SK-N-SH treated with all-trans-retinoic acid at 6 μM for 48 hours (cell line): Measurements from ENCODE around the gene TBC1D2.
A peak's percentile ranks its signal among the peaks of the same experiment; 100 is the strongest.

ENCODE experiments used
- ATAC-seq: fragments of 200-7000 bp; cut with Tn5 transposase; 3 replicates; pipeline ENCODE4 v1.9.1; 2020; ENCODE audit warnings: mild to moderate bottlenecking, moderate library complexity
- ARNTL ChIP-seq: fragments of 450-650 bp; formaldehyde crosslinking; IDR thresholded peaks from 2 replicates; pipeline ENCODE4 v1.5.0; 2020; ENCODE audit warnings: low read depth, mild to moderate bottlenecking, moderate library complexity, borderline replicate concordance
- BACH2 ChIP-seq: fragments of 250-450 bp; sonication (Bioruptor Pico); IDR thresholded peaks from 2 replicates; pipeline ENCODE4 v1.9.0; 2021; ENCODE audit warnings: mild to moderate bottlenecking, borderline replicate concordance
- CREB5 ChIP-seq: fragments of 250-450 bp; sonication (Bioruptor Pico); IDR thresholded peaks from 2 replicates; pipeline ENCODE4 v1.5.1; 2020; ENCODE audit warnings: low read depth, mild to moderate bottlenecking, moderate library complexity
- CSDC2 ChIP-seq: fragments of 250-450 bp; sonication (Bioruptor Pico); IDR thresholded peaks from 2 replicates; pipeline ENCODE4 v1.5.0; 2020; ENCODE audit warnings: mild to moderate bottlenecking, moderate library complexity
- CSRNP3 ChIP-seq: fragments of 250-450 bp; sonication (Bioruptor Pico); IDR thresholded peaks from 2 replicates; pipeline ENCODE4 v1.5.1; 2021; ENCODE audit warnings: mild to moderate bottlenecking, moderate library complexity
- ESRRG ChIP-seq: fragments of 250-450 bp; sonication (Bioruptor Pico); IDR thresholded peaks from 2 replicates; pipeline ENCODE4 v1.6.1; 2021; ENCODE audit warnings: mild to moderate bottlenecking
- GLIS3 ChIP-seq: fragments of 250-450 bp; sonication (Bioruptor Pico); IDR thresholded peaks from 2 replicates; pipeline ENCODE4 v1.5.0; 2020; ENCODE audit warnings: mild to moderate bottlenecking, moderate library complexity
- ISL1 ChIP-seq: fragments of 250-450 bp; sonication (Bioruptor Pico); IDR thresholded peaks from 2 replicates; pipeline ENCODE4 v2.1.2; 2022; ENCODE audit warnings: mild to moderate bottlenecking, moderate library complexity
- PATZ1 ChIP-seq: fragments of 250-450 bp; sonication (Bioruptor Pico); IDR thresholded peaks from 2 replicates; pipeline ENCODE4 v1.8.0; 2020; ENCODE audit warnings: mild to moderate bottlenecking, moderate library complexity, borderline replicate concordance
- POU6F1 ChIP-seq: fragments of 250-450 bp; sonication (Bioruptor Pico); IDR thresholded peaks from 2 replicates; pipeline ENCODE4 v1.8.0; 2021; ENCODE audit warnings: low read depth, mild to moderate bottlenecking, moderate library complexity, borderline replicate concordance
- PPARA ChIP-seq: fragments of 250-450 bp; sonication (Bioruptor Pico); IDR thresholded peaks from 2 replicates; pipeline ENCODE4 v1.5.0; 2020; ENCODE audit warnings: mild to moderate bottlenecking, borderline replicate concordance
- RARB ChIP-seq: fragments of 250-450 bp; sonication (Bioruptor Pico); IDR thresholded peaks from 2 replicates; pipeline ENCODE4 v1.8.0; 2021; ENCODE audit warnings: mild to moderate bottlenecking, moderate library complexity
- SNAI2 ChIP-seq: fragments of 250-450 bp; sonication (Bioruptor Pico); IDR thresholded peaks from 2 replicates; pipeline ENCODE4 v1.5.0; 2020; ENCODE audit warnings: mild to moderate bottlenecking, moderate library complexity
- TCF4 ChIP-seq: fragments of 250-450 bp; sonication (Bioruptor Pico); IDR thresholded peaks from 2 replicates; pipeline ENCODE4 v1.8.0; 2021; ENCODE audit warnings: mild to moderate bottlenecking, moderate library complexity, borderline replicate concordance
- TOX ChIP-seq: fragments of 250-450 bp; sonication (Bioruptor Pico); IDR thresholded peaks from 2 replicates; pipeline ENCODE4 v1.8.0; 2021; ENCODE audit warnings: mild to moderate bottlenecking, moderate library complexity, borderline replicate concordance
- TSHZ2 ChIP-seq: fragments of 250-450 bp; sonication (Bioruptor Pico); IDR thresholded peaks from 2 replicates; pipeline ENCODE4 v1.5.0; 2020; ENCODE audit warnings: mild to moderate bottlenecking, moderate library complexity
- ZC3H10 ChIP-seq: fragments of 250-450 bp; sonication (Bioruptor Pico); IDR thresholded peaks from 2 replicates; pipeline ENCODE4 v1.5.1; 2021; ENCODE audit warnings: mild to moderate bottlenecking, moderate library complexity
- ZFP3 ChIP-seq: fragments of 250-450 bp; sonication (Bioruptor Pico); IDR thresholded peaks from 2 replicates; pipeline ENCODE4 v1.5.0; 2020; ENCODE audit warnings: mild to moderate bottlenecking, moderate library complexity
- ZFP30 ChIP-seq: fragments of 450-650 bp; formaldehyde crosslinking; IDR thresholded peaks from 2 replicates; pipeline ENCODE4 v1.5.0; 2022; ENCODE audit warnings: mild to moderate bottlenecking, moderate library complexity
- ZNF565 ChIP-seq: fragments of 450-650 bp; formaldehyde crosslinking; conservative IDR thresholded peaks from 2 replicates; pipeline ENCODE4 v1.5.0; 2020; ENCODE audit warnings: low read depth, mild to moderate bottlenecking, moderate library complexity
- ZNF70 ChIP-seq: fragments of 450-650 bp; formaldehyde crosslinking; IDR thresholded peaks from 2 replicates; pipeline ENCODE4 v1.5.0; 2020; ENCODE audit warnings: mild to moderate bottlenecking, moderate library complexity
- ZNF8 ChIP-seq: fragments of 450-650 bp; formaldehyde crosslinking; IDR thresholded peaks from 2 replicates; pipeline ENCODE4 v1.5.0; 2020; ENCODE audit warnings: mild to moderate bottlenecking, moderate library complexity

TBC1D2 gene

GRCh38 chr9:98263482-98264357, 8.3 kb upstream of the TBC1D2 start:
- TF ChIP-seq ZNF70 (CRISPR knock-in tag) (no peak), PPARA (CRISPR knock-in tag) (no peak), TSHZ2 (CRISPR knock-in tag) (no peak), CREB5 (CRISPR knock-in tag) (no peak), ARNTL (no peak), RARB (CRISPR knock-in tag) (no peak), TCF4 (no peak), ZFP30 (CRISPR knock-in tag) (no peak), ESRRG (CRISPR knock-in tag) (no peak), CSRNP3 (CRISPR knock-in tag) (no peak), ZC3H10 (CRISPR knock-in tag) (no peak), ISL1 (CRISPR knock-in tag) (no peak), POU6F1 (CRISPR knock-in tag) (no peak)
- TF ChIP-seq, all 23 proteins: peak for 0
- ATAC-seq = peak; percentile 100

- no peak for ATAC-seq
Observed at GRCh38 chr9:98263080-98263479, 7.6 kb upstream of the TBC1D2 start.

More at GRCh38 chr9:98263080-98263479, 7.6 kb upstream of the TBC1D2 start:
- no peak for TF ChIP-seq SNAI2 (CRISPR knock-in tag)
- no peak for TF ChIP-seq ARNTL
- no peak for TF ChIP-seq BACH2
- no peak for TF ChIP-seq TOX (CRISPR knock-in tag)
- no peak for TF ChIP-seq CSDC2 (CRISPR knock-in tag)
- TF ChIP-seq PATZ1 (CRISPR knock-in tag) = no peak
- TF ChIP-seq GLIS3 = no peak
- no peak for TF ChIP-seq ZC3H10 (CRISPR knock-in tag)
- TF ChIP-seq TCF4 = no peak
- TF ChIP-seq ZFP3 = no peak
- no peak for TF ChIP-seq ESRRG (CRISPR knock-in tag)
- TF ChIP-seq ZNF565 (CRISPR knock-in tag) = no peak
- no peak for TF ChIP-seq ZNF8
- no peak for TF ChIP-seq CSRNP3 (CRISPR knock-in tag)
- no peak for TF ChIP-seq CREB5 (CRISPR knock-in tag)
- TF ChIP-seq ZFP30 (CRISPR knock-in tag) = no peak
- TF ChIP-seq TSHZ2 (CRISPR knock-in tag) = no peak
- TF ChIP-seq ZNF70 (CRISPR knock-in tag) = no peak
